ENCODE data around the gene KNSTRN.
A peak's percentile ranks its signal among the peaks of the same experiment; 100 is the strongest.

The KNSTRN gene

GRCh38 chr15:40369474-40369869, 13.0 kb upstream of the KNSTRN start:
- TF ChIP-seq TAF1 (IDR thresholded peaks at IDR 0.05; ENCODE audit: low read depth, low read length) (no peak), POLR2AphosphoS5 (IDR thresholded peaks at IDR 0.05; ENCODE audit: low read depth, low read length) (no peak), PAX5 (IDR thresholded peaks at IDR 0.05; ENCODE audit: insufficient read depth, low read length, severe bottlenecking) (no peak), POU2F2 (IDR thresholded peaks at IDR 0.05; ENCODE audit: low read depth, low read length) (no peak), POLR2A (IDR thresholded peaks at IDR 0.05; ENCODE audit: low read depth, low read length) (no peak), SPI1 (IDR thresholded peaks at IDR 0.05; ENCODE audit: low read depth, low read length) (no peak)
- DNase-seq (ENCODE audit: insufficient read length, low spot score): no peak
- no peak for FAIRE-seq

- no peak for DNase-seq (ENCODE audit: insufficient read length, low spot score)
- TF ChIP-seq TAF1 (IDR thresholded peaks at IDR 0.05; ENCODE audit: low read depth, low read length) (no peak), POLR2A (IDR thresholded peaks at IDR 0.05; ENCODE audit: low read depth, low read length) (no peak)
- no peak for FAIRE-seq
These were observed 12.6 kb upstream of the KNSTRN start for GRCh38 chr15:40369971-40370370.

GRCh38 chr15:40372981-40373380, 9.5 kb upstream of the KNSTRN start:
- DNase-seq (ENCODE audit: insufficient read length, low spot score) (no peak), FAIRE-seq (no peak)
- TF ChIP-seq SPI1 (IDR thresholded peaks at IDR 0.05; ENCODE audit: low read depth, low read length) (0 out of 2 replicates have a peak, but pooled peaks have one; percentile 14), TAF1 (IDR thresholded peaks at IDR 0.05; ENCODE audit: low read depth, low read length) (no peak)

GRCh38 chr15:40377606-40378005, 4.9 kb upstream of the KNSTRN start:
- FAIRE-seq: no peak
- no peak for TF ChIP-seq POU2F2 (IDR thresholded peaks at IDR 0.05; ENCODE audit: low read depth, low read length)
- no peak for TF ChIP-seq SPI1 (IDR thresholded peaks at IDR 0.05; ENCODE audit: low read depth, low read length)
- TF ChIP-seq POLR2AphosphoS5 (IDR thresholded peaks at IDR 0.05; ENCODE audit: low read depth, low read length): no peak
- TF ChIP-seq TAF1 (IDR thresholded peaks at IDR 0.05; ENCODE audit: low read depth, low read length): no peak
- TF ChIP-seq POLR2A (IDR thresholded peaks at IDR 0.05; ENCODE audit: low read depth, low read length): no peak
- TF ChIP-seq PAX5 (IDR thresholded peaks at IDR 0.05; ENCODE audit: insufficient read depth, low read length, severe bottlenecking): no peak
- DNase-seq (ENCODE audit: insufficient read length, low spot score): no peak

- FAIRE-seq: no peak
- no peak for DNase-seq (ENCODE audit: insufficient read length, low spot score)
- no peak for TF ChIP-seq PAX5 (IDR thresholded peaks at IDR 0.05; ENCODE audit: insufficient read depth, low read length, severe bottlenecking)
- no peak for TF ChIP-seq SPI1 (IDR thresholded peaks at IDR 0.05; ENCODE audit: low read depth, low read length)
- no peak for TF ChIP-seq POU2F2 (IDR thresholded peaks at IDR 0.05; ENCODE audit: low read depth, low read length)
- TF ChIP-seq TAF1 (IDR thresholded peaks at IDR 0.05; ENCODE audit: low read depth, low read length): no peak
These were observed 3.1 kb upstream of the KNSTRN start for GRCh38 chr15:40379374-40379773.

GRCh38 chr15:40379853-40380252, 2.7 kb upstream of the KNSTRN start:
- no peak for FAIRE-seq
- DNase-seq (ENCODE audit: insufficient read length, low spot score): no peak

GRCh38 chr15:40380636-40381035, 1.9 kb upstream of the KNSTRN start:
- no peak for TF ChIP-seq POLR2AphosphoS5 (IDR thresholded peaks at IDR 0.05; ENCODE audit: low read depth, low read length)
- no peak for TF ChIP-seq POLR2A (IDR thresholded peaks at IDR 0.05; ENCODE audit: low read depth, low read length)
- TF ChIP-seq POU2F2 (IDR thresholded peaks at IDR 0.05; ENCODE audit: low read depth, low read length): no peak
- no peak for TF ChIP-seq SPI1 (IDR thresholded peaks at IDR 0.05; ENCODE audit: low read depth, low read length)
- TF ChIP-seq TAF1 (IDR thresholded peaks at IDR 0.05; ENCODE audit: low read depth, low read length): no peak
- no peak for TF ChIP-seq PAX5 (IDR thresholded peaks at IDR 0.05; ENCODE audit: insufficient read depth, low read length, severe bottlenecking)
- DNase-seq (ENCODE audit: insufficient read length, low spot score): no peak
- no peak for FAIRE-seq

More at GRCh38 chr15:40379853-40380252, 2.7 kb upstream of the KNSTRN start:
- TF ChIP-seq POLR2A (IDR thresholded peaks at IDR 0.05; ENCODE audit: low read depth, low read length): no peak
- no peak for TF ChIP-seq POU2F2 (IDR thresholded peaks at IDR 0.05; ENCODE audit: low read depth, low read length)

- FAIRE-seq (no peak), DNase-seq (ENCODE audit: insufficient read length, low spot score) (no peak)
- TF ChIP-seq POU2F2 (IDR thresholded peaks at IDR 0.05; ENCODE audit: low read depth, low read length): no peak
- TF ChIP-seq TAF1 (IDR thresholded peaks at IDR 0.05; ENCODE audit: low read depth, low read length): no peak
- no peak for TF ChIP-seq POLR2AphosphoS5 (IDR thresholded peaks at IDR 0.05; ENCODE audit: low read depth, low read length)
- TF ChIP-seq PAX5 (IDR thresholded peaks at IDR 0.05; ENCODE audit: insufficient read depth, low read length, severe bottlenecking): no peak
- TF ChIP-seq POLR2A (IDR thresholded peaks at IDR 0.05; ENCODE audit: low read depth, low read length): no peak
- no peak for TF ChIP-seq SPI1 (IDR thresholded peaks at IDR 0.05; ENCODE audit: low read depth, low read length)
These were observed 547 bp upstream of the KNSTRN start for GRCh38 chr15:40381818-40382529.

- no peak for FAIRE-seq
- DNase-seq (ENCODE audit: insufficient read length, low spot score): no peak
These were observed 4.0 kb downstream of the KNSTRN start for GRCh38 chr15:40386480-40386879.

GRCh38 chr15:40388941-40389823, 6.7 kb downstream of the KNSTRN start:
- DNase-seq (ENCODE audit: insufficient read length, low spot score) (no peak), FAIRE-seq (no peak)
- TF ChIP-seq TAF1 (IDR thresholded peaks at IDR 0.05; ENCODE audit: low read depth, low read length) (no peak), SPI1 (IDR thresholded peaks at IDR 0.05; ENCODE audit: low read depth, low read length) (no peak), POU2F2 (IDR thresholded peaks at IDR 0.05; ENCODE audit: low read depth, low read length) (no peak), POLR2AphosphoS5 (IDR thresholded peaks at IDR 0.05; ENCODE audit: low read depth, low read length) (no peak), PAX5 (IDR thresholded peaks at IDR 0.05; ENCODE audit: insufficient read depth, low read length, severe bottlenecking) (no peak), POLR2A (IDR thresholded peaks at IDR 0.05; ENCODE audit: low read depth, low read length) (no peak)

More at GRCh38 chr15:40386480-40386879, 4.0 kb downstream of the KNSTRN start:
- TF ChIP-seq TAF1 (IDR thresholded peaks at IDR 0.05; ENCODE audit: low read depth, low read length) (no peak), POLR2AphosphoS5 (IDR thresholded peaks at IDR 0.05; ENCODE audit: low read depth, low read length) (no peak), POU2F2 (IDR thresholded peaks at IDR 0.05; ENCODE audit: low read depth, low read length) (no peak), SPI1 (IDR thresholded peaks at IDR 0.05; ENCODE audit: low read depth, low read length) (no peak), POLR2A (IDR thresholded peaks at IDR 0.05; ENCODE audit: low read depth, low read length) (no peak), PAX5 (IDR thresholded peaks at IDR 0.05; ENCODE audit: insufficient read depth, low read length, severe bottlenecking) (no peak)
